ENCODE results near the gene SLC35A2.

SLC35A2 gene

DNA sequence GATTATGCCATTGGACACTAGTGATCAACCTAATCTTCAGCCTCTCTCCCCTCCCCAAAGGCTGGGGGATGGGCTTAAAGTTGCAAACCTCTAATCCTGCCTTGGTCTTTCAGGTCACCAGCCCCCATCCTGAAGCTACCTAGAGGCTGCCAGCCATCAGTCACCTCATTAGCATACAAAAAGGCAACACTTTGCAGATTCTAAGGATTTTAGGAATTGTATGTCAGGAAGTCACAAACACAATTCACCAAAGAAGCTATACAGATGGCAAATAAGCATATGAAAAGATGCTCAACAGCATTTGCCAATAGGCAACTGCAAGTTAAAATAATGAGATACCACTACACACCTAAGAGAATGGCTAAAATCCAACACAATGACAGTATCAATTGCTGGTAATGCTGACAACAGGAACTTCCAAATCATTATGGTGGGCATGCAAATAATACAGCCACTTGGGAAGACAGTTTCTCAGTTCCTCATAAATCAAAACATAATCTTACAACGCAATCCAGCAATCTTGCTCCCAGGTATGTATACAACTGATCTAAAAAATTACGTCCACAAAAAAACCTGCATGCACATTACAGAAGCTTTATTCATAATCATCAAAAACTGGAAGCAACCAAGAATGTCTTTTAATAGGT, 16.4 kb upstream of the SLC35A2 start:
- no peak for DNase-seq (ENCODE audit: low read depth in 2 of 2)

DNA sequence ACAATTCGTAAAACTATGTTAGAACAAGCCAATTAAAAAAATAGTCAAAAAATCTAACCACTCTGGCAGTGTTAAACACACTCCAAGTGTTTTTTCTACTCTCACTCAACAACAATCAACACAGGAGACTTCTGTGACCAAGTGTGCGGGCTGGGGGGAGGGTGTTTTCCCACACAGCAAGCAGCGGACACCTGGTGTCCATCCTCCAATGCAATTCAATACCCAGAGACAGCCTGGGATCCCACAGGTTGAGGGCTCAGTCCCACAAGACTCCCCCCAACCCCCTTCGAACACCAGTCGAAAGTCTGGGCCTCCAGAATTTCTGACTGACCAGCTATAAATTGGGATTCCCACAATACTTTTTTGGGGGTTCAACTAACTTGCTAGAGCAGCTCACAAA, 15.7 kb upstream of the SLC35A2 start:
- DNase-seq (ENCODE audit: low read depth in 2 of 2), result no peak

DNA sequence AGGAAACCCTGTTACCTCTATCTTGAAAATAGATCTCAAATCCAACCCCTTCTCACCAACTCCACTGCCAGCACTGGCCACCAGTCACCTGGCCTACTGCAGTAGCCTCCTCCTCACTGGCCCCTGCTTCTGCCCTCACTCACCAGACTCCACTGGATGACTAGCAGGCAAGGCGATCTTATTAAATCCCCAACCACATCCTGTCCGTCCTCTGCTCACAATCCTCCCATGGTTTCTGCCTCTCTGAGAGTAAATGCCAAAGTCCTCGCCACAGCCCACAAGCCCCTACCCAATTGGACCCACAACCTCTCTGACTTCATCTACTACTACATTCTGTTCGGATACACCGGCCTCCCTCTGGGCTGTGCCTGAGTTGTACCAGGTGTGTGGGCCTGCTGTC, 12.8 kb upstream of the SLC35A2 start:
- DNase-seq (ENCODE audit: low read depth in 2 of 2), result no peak

DNA sequence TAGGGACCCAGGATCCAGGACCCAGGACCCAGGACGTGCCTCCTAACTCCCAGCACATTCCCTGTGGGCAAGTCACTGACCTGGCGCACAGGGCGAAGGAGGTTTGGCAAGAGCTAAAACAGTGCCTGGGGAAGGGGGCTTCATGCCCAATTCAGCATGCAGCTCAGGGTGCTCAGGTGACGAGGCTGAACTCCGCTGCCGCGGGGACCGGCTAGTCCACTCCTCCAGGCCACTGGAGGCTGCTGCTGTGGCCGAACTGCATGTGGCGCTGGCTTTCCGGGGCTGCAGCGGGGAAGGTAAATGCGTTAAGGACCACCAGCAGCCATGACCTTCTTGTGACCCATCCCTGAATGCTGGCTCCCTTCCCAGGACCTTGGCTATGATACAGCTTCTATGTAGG, 12.3 kb upstream of the SLC35A2 start:
- DNase-seq (ENCODE audit: low read depth in 2 of 2), result no peak

DNA sequence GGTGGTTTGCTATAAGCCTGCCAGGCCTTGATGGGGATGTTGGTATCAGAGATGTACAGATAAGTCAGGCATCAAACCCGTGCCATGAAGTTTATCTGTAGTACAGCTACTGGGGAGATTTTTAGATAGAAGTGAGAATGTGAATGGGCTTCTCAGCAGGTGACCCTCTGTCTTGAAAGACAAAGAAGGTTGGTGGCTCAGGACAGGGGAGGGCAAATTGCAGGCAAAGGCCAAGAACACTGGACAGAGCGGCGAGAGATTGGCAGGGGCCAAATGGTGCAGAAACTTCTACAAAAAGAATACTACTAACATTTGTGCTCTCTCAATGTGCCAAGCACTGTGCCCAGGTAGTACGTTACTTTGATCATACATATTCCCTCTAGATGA, 9.3 kb upstream of the SLC35A2 start:
- no peak for DNase-seq (ENCODE audit: low read depth in 2 of 2)

DNA sequence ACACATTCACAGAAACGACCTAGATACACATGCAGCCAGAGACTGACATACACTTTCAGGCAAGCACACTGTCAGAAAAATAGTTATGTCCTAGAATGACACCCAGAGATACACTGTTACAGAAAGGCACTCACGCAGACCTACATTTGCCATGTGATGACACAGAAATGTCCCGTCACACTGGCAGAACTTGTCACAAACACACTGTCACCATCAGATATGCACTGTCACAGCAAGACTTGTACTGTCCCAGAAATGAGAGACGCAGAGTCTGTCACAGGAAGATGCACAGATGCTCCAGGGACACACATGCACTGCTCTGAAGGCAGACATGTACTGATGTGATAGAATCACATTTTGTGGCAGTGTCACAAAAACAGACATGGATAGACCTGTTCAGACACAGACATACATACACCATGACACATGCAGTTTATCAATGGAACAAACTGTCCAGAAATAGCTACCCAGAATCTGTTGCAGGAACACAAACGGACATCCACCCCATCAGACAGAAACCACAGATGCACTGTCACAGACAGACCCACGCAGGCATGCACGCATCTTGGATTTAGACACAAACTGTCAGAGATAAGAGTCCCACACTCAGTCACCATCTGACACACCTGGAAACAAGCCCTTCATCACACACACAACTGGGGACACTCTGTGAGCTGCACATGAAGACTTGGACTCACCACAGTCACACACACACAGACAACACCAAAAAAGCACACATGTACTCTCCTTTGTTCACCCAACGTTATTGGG, 8.7 kb upstream of the SLC35A2 start:
- DNase-seq (ENCODE audit: low read depth in 2 of 2), result no peak

DNA sequence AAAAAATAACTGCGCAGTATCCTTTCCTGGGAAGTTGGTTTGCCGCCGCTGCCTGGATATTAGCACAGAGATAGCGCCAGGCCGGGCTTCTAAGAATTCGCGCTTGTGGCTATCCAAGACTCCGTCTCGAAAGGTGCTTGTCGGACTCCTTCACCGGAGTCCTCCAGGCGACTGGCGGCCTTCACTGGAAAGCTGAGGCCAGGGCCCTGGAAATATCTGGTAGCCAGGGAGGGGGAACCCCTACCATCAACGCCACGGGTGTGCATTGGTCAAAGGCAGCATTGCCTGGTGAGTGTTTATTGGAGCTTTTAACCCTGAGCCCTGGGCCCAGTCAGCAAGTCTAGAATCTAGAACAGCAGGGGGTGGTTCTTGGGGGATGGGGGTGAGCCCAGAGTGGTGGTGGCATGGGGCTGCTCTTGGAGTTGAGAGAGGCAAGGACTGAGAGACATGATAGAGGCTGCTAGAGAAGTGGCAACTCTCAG, 8.0 kb upstream of the SLC35A2 start:
- no peak for DNase-seq (ENCODE audit: low read depth in 2 of 2)

DNA sequence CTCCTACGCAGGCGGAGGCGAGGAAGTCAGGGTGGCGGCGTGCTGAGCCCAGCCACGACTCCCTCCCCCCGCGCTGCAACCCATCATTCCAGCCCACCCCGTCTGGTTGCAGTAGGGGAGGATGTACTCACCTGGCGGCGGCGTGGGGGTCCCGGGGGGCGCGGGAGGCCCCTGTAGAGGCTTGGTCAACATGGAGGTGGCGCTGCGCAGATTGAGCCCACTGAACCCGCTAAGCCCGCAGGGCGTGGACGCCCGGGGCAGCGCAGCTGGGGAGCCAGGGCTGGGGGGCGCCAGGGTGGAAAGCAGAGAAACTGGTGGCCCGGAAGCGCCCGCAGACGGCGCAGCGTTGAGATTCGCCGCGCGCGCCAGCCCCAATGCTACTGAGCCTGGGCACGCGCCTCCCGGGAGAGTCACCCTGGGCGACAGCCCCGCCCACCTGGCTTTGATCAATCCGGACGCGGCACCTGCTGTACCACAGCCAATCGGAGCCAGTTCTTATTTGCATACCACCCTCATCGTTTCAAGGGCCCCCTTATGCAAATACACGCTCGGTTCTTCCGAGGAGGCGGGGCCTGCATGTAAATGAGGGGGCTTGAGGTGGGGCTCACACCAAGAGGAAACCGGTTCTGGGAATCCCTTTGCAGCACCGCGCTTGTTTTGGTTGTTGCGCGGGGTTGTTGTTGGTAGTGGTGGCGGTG, 7.3 kb upstream of the SLC35A2 start, which contains the start of gene PIM2:
PIM2 (minus strand) TSS at position 382 of the 698 bp plus-strand sequence; CDS start at position 192, 190 bp downstream.
- peak; percentile 75 to 79 for DNase-seq (ENCODE audit: low read depth in 2 of 2)

DNA sequence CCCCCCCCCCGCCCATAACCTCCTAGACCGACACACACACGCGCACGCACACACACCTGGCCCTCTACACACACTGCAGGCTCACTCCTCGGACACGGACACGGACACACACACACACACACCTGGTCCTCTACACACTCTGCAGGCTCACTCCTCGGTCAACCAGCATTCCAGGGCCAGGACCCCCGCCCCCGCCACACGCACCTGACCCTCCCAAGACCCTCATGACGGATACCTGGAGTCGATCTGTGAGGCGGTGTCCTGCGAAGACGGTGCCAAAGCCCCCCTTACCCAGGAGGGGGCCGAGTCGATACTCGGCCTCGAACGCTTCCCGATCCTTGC, 6.8 kb upstream of the SLC35A2 start:
- DNase-seq (ENCODE audit: low read depth in 2 of 2), result no peak

DNA sequence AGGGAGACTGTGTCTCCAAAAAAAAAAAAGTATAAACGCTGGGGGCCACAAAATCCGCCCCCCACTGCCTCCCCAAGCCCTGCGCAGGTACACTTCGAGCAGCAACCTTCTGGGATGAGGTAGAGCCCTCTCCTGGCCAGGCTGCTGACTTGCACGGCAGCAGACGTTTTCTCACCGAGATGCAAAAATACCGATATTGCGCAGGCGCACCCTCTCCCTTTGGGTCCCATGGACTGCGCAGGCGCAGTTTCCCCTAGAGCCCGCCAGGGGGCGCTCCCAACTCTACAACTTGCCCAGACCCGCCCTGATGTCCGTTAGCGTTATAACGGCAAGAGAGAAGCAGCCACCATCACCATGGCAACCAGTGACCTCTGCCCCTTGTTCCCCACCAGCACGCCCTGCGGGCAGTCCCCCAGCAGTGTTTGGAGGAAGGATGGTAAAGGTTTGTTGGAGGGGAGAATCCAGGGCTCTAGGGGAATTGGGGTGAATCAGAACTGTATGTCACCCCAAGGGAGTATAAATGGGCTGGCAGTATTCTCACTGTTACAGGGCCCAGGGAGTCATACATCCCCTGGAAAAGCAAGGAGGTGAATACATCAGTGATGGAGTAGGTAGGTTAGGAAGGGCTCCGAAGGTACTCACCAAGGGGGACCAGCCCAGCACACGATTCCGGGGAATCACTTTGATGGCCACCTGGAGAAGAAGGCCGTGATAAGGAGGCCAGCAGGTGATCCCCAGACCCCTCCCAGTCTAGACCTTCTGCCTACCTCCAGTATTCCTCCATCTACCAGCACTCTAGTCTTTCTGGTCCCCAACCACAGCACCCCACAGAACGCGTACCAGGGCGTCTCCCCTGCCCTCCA, 5.9 kb upstream of the SLC35A2 start:
- DNase-seq (ENCODE audit: low read depth in 2 of 2), result peak; percentile 64 to 72

DNA sequence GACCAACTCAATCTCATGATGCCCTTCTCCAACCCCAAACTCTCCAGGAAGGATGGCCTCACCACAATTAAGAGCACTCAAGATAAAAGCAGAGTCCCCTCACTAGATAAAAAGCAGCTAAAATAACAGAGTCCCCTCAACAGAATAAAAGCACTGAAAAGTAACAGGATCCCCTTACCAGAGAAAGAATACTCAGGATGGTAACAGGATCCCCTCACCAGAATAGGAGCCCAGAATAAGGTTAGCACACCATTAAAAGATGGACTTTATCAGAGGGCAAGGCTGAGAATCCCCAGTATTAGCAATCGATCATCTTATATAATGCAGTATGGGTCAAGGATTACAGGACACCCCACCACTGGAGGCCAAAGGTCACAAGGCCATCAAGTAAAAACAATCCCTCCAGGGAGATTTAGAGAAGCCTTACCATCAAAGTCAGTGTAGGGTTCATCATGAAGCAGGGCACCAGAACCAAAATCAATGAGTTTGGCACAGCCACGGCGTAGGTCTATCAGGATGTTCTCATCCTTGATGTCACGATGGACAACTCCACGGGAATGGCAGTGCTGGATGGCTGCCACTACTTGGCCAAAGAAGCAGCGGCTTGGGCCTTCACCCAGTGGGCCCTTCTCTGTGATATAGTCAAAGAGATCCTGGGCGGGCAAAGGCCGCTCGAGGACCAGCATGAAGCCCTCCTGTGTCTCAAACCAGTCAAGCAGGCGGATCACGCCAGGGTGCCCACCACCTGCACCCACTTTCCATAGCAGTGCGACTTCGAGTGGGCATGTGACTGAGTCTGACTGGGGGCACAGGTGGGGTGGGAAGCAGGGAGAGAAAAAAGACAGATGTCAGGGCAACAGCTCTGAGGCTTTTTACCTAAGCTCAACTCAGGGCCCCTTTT, 3.4 kb upstream of the SLC35A2 start:
- no peak for DNase-seq (ENCODE audit: low read depth in 2 of 2)

DNA sequence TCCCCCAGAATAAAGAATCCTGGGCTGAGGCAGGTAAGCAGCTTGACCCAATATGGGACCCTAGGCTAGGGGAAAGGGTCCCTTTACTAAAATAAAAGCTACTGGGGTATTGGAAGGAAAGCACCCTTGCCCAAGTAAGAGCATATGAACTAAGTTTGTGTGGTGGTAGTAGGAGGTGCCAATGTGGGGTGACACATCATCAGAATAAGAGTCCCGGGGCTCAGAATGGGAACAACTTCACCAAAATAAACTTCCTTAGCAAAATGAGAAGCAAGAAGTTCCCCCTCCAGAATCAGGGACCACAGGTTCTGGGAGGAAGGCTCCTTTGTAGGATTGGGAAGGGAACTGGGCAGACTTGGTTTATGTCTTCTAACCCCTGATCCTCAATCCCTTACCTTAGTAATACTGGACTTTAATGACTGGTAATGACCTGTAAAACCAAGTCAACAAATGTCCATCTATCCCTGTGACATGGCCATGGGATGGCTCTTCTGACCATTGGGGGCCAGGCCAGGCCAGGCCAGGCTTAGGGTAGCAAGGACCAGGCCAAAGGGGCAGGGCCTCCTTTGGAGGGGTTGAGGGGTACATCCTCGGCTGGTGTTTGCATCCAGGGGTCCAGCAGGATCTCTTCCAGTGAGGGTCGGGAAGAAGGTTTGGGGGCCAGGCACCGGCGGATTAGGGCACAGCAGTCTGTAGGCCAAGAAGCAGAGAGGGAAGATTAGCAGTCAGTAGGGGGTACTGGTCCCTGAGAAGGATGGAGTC, 2.3 kb upstream of the SLC35A2 start:
- no peak for DNase-seq (ENCODE audit: low read depth in 2 of 2)

DNA sequence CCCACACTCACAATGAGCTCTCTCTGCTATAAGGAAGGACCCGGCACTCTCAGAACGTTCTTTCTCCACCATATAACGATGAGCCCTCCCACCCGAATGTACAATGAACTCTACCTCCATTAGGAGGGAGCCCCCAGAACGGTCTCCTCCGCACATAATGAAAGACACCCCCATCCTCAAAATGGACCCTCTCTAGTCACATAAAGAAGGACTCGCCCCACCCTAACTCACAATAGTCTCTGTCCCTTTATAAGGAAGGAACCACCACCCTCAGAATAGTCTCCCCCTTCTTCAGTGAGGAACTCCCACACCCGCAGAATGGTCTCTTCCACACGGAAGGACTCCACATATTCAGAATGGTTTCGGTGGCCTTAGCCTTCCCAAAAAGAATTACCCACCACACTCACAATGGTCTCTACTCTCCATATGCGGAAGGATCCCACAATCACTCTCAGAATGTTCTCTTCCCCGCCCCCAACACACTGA, 477 bp downstream of the SLC35A2 start:
- DNase-seq (ENCODE audit: low read depth in 2 of 2), result no peak

DNA sequence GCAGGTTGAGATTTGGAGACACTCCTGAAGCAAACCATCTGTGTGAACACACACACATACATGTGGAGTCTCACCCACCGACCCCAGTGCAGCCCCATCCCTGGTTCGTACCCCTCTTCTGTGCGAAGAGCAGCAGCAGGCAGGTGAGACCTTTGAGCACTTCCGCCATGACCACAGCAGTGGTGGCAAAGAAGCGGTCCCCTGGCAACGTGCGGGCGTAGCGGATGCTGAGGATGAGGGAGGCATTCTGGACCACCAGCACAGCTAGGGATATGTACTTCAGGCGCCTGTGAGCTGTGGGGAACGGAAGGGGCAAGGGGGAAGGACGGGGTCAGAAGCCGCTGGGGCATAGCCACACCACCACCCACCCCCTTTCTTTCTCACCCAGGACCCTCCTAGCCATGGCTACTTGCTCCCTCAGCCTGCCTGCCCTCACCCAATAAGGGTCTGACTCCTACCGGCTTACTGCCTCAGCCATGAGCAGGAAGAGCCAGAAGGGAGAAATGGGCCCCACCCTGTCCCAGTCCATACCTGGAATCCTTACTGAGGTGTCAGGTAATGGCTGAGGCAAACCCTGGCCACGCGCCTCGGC, 1.6 kb downstream of the SLC35A2 start:
- no peak for DNase-seq (ENCODE audit: low read depth in 2 of 2)

DNA sequence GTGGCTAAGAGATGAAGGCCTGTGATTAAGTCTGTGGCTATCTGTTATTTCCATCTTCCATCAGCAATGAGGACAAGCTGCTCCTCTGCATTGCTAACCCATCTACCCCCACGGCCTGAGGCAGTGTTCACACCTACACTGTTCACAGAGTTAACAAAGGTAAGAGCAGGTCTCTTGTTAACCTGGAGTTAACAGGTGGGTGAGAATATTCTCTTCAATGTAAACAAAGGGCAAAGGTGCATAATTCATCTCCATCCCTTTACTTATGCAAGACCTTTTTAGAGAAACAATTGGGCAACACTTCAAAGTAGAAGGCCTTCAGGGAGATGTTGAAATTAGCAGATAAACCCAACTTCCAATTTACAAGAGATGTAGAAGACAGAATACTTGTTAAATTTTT, 2.8 kb downstream of the SLC35A2 start:
- DNase-seq (ENCODE audit: low read depth in 2 of 2), result no peak

DNA sequence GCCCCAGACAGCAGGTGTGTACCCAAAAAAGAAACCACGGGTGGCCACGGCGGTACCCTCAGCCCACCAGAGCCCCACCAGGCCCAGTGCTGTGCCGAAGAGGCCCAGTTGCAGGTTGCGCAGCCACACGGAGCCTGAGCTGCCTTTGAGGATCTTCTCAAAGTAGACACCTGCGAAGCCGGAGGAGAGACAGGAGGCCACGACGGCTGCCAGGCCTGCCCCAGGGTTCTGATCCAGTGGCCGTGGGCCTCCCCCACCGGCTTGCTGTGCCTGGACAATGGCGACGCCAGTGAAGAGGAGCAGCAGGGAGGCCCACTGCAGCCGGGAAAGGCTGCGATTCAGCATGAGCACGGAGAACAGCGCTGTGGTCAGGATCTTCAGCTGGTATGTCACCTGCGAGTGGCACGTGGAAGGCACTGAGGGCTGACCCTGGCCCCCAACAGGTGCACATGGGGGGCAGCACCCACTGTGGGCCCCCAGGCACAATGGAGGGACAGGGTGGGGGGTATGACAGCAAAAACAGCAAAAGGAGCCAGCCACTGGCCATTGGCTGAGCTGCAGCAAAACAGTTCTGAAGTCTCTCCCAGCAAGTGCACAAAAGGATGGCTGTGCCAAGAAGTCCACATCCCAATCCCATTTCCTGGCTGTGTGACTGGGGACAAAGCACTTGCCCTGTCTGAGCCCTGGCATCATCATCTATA, 6.2 kb downstream of the SLC35A2 start:
- DNase-seq (ENCODE audit: low read depth in 2 of 2), result no peak

DNA sequence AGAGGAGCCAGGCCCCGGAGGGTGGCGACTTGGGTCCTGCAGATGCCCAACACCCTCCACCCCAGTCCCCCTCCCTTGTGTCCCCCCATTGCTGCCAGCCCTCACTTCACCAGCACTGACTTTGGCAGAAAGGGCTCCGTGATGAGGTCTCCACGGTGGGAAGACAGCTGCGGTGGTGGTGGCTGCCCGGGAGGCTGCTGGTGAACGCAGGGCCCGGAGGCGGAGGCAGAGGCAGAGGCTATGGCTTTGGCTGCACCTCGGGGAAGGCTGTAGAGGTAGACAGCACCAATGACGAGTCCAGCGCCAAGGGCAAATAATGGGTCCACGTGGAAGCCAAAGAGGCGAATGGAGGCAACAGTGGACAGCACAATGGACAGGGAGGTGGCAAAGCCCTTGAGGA, 6.8 kb downstream of the SLC35A2 start:
- no peak for DNase-seq (ENCODE audit: low read depth in 2 of 2)

DNA sequence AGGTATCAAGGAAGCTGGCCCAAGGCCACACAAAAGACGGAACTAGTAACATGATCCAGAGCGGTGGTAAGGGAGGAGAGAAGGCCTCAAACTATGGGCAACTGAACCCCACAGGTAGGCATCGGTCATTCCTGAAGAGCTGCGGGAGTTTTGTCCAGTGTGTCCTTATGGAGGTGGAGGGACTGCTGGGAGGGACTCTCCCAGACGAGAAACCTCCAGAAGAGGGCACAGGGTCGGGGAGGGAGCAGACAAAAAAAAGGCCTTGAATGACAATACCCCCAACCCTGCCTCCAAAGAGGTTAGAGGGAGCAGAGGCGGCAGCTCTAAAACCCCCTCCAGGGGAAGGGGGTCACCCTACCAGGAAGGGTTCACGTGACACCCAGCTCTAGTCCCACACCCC, 7.3 kb downstream of the SLC35A2 start:
- DNase-seq (ENCODE audit: low read depth in 2 of 2), result no peak

DNA sequence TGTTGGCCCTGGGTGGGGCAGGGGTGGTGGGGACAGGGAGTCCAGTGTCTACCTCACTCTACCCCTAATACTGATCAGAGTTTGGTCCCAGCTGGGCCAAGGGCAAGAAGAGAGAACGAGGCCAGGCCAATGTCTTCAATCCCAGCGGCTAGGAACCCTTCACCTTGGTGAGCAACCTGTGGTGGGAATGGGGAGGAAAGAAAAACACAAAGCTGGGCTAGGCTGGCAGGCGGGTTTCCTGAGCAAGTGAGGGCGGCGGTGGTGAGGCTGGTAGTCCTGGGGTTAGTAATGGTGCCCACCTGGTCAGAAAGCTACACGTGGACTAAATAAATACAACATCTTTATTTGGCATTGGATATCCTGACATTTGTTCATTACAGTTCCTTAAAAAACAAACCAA, 8.2 kb downstream of the SLC35A2 start:
- DNase-seq (ENCODE audit: low read depth in 2 of 2), result no peak
